Colonic mucosa (tissue), 4 donors: Measurements from ENCODE around the gene PARVG. TPM values are rescaled to one million over a fixed set of nuclear protein-coding genes. Genes with fewer than 3 reads are reported as not detected.

Experiments used
- DNase-seq: peaks from one replicate; pipeline ENCODE4 v3.0.0-alpha.2; 2020
- H3K27ac ChIP-seq: fragments of 200-600 bp; one replicate; pipeline ENCODE4 v1.8.0; 2021
- H3K27me3 ChIP-seq: fragments of 200-600 bp; one replicate; pipeline ENCODE4 v1.8.0; 2021
- H3K36me3 ChIP-seq: fragments of 200-600 bp; one replicate; pipeline ENCODE4 v1.8.0; 2021
- H3K4me1 ChIP-seq: fragments of 200-600 bp; one replicate; pipeline ENCODE4 v1.8.0; 2021; ENCODE audit warnings: mild to moderate bottlenecking
- H3K4me3 ChIP-seq: fragments of 200-600 bp; one replicate; pipeline ENCODE4 v1.8.0; 2021
- H3K9ac ChIP-seq, 2 donors: one replicate each; pipeline ENCODE4 v1.7.0; 2013; ENCODE audit warnings: control low read depth in 2 of 2, low read depth in 2 of 2, low read length in 2 of 2
- H3K9me3 ChIP-seq: fragments of 200-600 bp; one replicate; pipeline ENCODE4 v1.8.0; 2021
- intact Hi-C: fragments of 100-400 bp; cut with DNase I; formaldehyde crosslinking; loops from one replicate; pipeline ENCODE4 v1.14.1; 2022
- total RNA-seq, 2 donors: library from RNA; stranded (reverse); fragmentation: NEBNext Ultra II Directional in 1 of 2; extraction: Animal tissue kit (Norgen Biotek cat#: 25700) in 1 of 2; gene quantifications; one replicate each; pipeline ENCODE4 v1.2.1, GENCODE V29; 2021
- TF ChIP-seq, protein P1 (sequence below): fragments of 200-600 bp; IDR thresholded peaks from one replicate; pipeline ENCODE4 v1.8.0; 2022; ENCODE audit warnings: antibody characterized with exemption, mild to moderate bottlenecking
- donor health status: healthy.
- donor health status: DM: no; HTN: no; CAD: no.
- donor health status: DM: no; HTN: no; CAD: no.

The PARVG gene
- total RNA-seq, 2 donors from 2014 or later = 2.4 to 4.1 TPM

GRCh38 chr22:44159811-44160210 lies 20.9 kb upstream of the PARVG start:
- no peak overlapping the region for H3K27ac ChIP-seq
- intact Hi-C loops = no loop called here
- TF ChIP-seq, protein P1, sequence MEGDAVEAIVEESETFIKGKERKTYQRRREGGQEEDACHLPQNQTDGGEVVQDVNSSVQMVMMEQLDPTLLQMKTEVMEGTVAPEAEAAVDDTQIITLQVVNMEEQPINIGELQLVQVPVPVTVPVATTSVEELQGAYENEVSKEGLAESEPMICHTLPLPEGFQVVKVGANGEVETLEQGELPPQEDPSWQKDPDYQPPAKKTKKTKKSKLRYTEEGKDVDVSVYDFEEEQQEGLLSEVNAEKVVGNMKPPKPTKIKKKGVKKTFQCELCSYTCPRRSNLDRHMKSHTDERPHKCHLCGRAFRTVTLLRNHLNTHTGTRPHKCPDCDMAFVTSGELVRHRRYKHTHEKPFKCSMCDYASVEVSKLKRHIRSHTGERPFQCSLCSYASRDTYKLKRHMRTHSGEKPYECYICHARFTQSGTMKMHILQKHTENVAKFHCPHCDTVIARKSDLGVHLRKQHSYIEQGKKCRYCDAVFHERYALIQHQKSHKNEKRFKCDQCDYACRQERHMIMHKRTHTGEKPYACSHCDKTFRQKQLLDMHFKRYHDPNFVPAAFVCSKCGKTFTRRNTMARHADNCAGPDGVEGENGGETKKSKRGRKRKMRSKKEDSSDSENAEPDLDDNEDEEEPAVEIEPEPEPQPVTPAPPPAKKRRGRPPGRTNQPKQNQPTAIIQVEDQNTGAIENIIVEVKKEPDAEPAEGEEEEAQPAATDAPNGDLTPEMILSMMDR = no peak

GRCh38 chr22:44160421-44160820 lies 20.3 kb upstream of the PARVG start:
- intact Hi-C loops = no loop called here
- no peaks in the 10 kb centered on the region for H3K4me1 ChIP-seq
- H3K36me3 ChIP-seq = no peaks in the 10 kb centered on the region
- H3K27me3 ChIP-seq = no peaks in the 10 kb centered on the region
- DNase-seq = no peak
- H3K9ac ChIP-seq = no peak overlapping the region
- TF ChIP-seq, protein P1 = no peak
- H3K9me3 ChIP-seq = no peaks in the 10 kb centered on the region
- H3K27ac ChIP-seq = no peak overlapping the region
- no peak overlapping the region for H3K4me3 ChIP-seq

More at GRCh38 chr22:44159811-44160210, 20.9 kb upstream of the PARVG start:
- Histone ChIP-seq H3K27me3 (no peaks in the 10 kb centered on the region), H3K9me3 (no peaks in the 10 kb centered on the region), H3K4me3 (no peak overlapping the region), H3K4me1 (no peaks in the 10 kb centered on the region), H3K36me3 (no peaks in the 10 kb centered on the region), H3K9ac (no peak overlapping the region)
- DNase-seq = no peak

DNA sequence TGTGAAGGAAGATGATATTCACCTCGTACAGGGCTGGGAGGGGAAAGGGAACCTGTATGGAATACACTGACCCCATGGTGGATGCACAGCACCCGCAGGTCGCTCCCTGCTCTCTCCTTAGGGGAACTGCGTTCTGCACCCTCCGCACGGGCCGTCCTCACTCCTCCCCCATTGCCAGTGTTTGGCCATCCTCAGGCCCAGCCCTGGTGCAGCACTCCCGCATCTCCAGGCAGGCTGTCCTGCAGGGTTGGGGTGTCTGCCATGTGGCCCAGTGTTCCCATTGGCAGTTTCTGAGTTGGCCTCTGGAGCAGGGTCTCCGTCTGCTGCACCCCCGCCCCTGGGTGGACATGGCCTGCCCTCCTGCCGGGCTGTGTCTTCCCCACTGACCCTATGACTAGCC lies 19.1 kb upstream of the PARVG start:
- Histone ChIP-seq H3K4me1 (no peaks in the 10 kb centered on the region), H3K4me3 (no peak overlapping the region), H3K9ac (no peak overlapping the region), H3K36me3 (no peaks in the 10 kb centered on the region), H3K9me3 (no peaks in the 10 kb centered on the region), H3K27me3 (no peaks in the 10 kb centered on the region), H3K27ac (no peak overlapping the region)
- intact Hi-C loops = no loop called here
- TF ChIP-seq, protein P1 = no peak
- DNase-seq = no peak

DNA sequence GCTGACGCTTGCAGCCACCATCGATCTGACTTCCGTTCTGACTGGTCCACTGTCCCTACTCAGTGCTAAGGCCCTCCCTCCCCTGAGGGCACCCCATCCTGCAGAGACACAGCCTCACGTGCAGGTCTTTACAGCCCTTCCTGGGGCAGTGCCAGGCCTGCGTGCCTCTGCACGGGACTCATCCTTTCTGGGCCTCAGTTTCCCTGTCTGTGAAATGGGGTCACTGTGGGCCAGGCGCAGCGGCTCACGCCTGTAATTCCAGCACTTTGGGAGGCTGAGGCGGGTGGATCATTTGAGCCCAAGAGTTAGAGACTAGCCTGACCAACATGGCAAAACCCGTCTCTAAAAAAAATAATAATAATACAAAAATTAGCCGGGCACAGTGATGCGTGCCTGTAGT lies 17.8 kb upstream of the PARVG start:
- no peak overlapping the region for H3K9ac ChIP-seq
- H3K27ac ChIP-seq = no peak overlapping the region
- no peaks in the 10 kb centered on the region for H3K4me1 ChIP-seq
- intact Hi-C loops = no loop called here
- no peaks in the 10 kb centered on the region for H3K36me3 ChIP-seq
- no peaks in the 10 kb centered on the region for H3K9me3 ChIP-seq
- TF ChIP-seq, protein P1 = no peak
- no peak for DNase-seq
- H3K4me3 ChIP-seq = no peak overlapping the region
- H3K27me3 ChIP-seq = no peaks in the 10 kb centered on the region

DNA sequence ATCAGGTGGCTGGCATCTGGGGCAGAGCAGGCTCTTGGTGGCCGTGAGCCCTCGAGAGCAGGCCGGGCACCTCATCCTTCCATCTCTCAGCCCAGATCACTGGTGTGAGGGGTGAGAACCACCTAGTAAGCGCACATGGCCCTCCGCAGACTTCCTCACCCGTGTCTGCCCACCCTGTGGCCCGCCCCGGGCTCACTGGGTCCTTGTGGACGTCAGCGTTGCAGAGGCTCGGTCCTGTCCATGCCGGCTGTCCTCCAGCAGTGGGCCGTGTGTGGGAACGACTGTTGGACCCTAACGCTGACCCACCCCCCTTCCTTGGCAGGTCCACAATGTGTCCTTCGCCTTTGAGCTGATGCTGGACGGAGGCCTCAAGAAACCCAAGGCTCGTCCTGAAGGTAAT lies 17.2 kb upstream of the PARVG start:
- H3K9ac ChIP-seq = no peak overlapping the region
- no peak for DNase-seq
- TF ChIP-seq, protein P1 = no peak
- no peak overlapping the region for H3K4me3 ChIP-seq
- no peaks in the 10 kb centered on the region for H3K9me3 ChIP-seq
- intact Hi-C loops = no loop called here
- no peaks in the 10 kb centered on the region for H3K27me3 ChIP-seq
- no peaks in the 10 kb centered on the region for H3K4me1 ChIP-seq
- H3K27ac ChIP-seq = no peak overlapping the region
- no peaks in the 10 kb centered on the region for H3K36me3 ChIP-seq

DNA sequence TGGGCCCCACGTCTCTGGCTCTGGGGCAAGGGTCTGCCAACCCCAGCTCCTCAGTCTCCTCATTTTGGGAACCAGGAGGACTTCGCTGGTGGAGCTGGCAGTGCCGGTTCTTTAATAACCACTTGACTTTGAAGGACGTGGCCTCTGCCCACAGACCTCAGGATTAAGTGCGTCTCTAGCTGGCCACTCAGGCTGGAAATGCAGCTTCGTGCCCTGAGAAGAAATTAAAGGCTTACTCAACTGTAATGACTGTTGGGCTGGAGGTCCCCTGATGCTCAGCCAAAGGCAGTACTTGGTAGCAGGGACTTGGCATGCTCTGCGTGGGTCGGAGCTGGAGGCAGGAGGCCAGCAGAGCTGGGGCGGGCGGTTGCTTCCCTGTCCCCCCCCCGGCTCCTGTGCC lies 16.7 kb upstream of the PARVG start:
- Histone ChIP-seq H3K4me1 (no peaks in the 10 kb centered on the region), H3K4me3 (no peak overlapping the region), H3K9ac (no peak overlapping the region), H3K27ac (no peak overlapping the region), H3K9me3 (no peaks in the 10 kb centered on the region), H3K27me3 (no peaks in the 10 kb centered on the region), H3K36me3 (no peaks in the 10 kb centered on the region)
- intact Hi-C loops = no loop called here
- DNase-seq = no peak
- TF ChIP-seq, protein P1 = no peak
